Stomach smooth muscle (tissue), 2 donors: ENCODE data around the gene GTF2E1.
"Not testable (repeated sequence)": the region's sequence is repeated elsewhere in the genome, so short reads cannot be mapped to it uniquely, and the experiment has no call there.

Experiments used
- H3K27ac ChIP-seq: one replicate; pipeline ENCODE4 v1.7.0; 2013; ENCODE audit warnings: mild to moderate bottlenecking, low read length, inconsistent platforms
- H3K27me3 ChIP-seq, 2 donors: one replicate each; pipeline ENCODE4 v1.7.0; 2013; ENCODE audit warnings: low read length in 2 of 2; ENCODE audit not compliant: insufficient read depth in 2 of 2, control insufficient read depth in 1 of 2
- H3K36me3 ChIP-seq, 2 donors: one replicate each; pipeline ENCODE4 v1.7.0; 2013; ENCODE audit warnings: low read length in 2 of 2; ENCODE audit not compliant: control insufficient read depth in 2 of 2, insufficient read depth in 2 of 2
- H3K4me1 ChIP-seq: one replicate; pipeline ENCODE4 v1.7.0; 2013; ENCODE audit warnings: low read length; ENCODE audit not compliant: control insufficient read depth, insufficient read depth
- H3K4me3 ChIP-seq, 2 donors: one replicate each; pipeline ENCODE4 v1.7.0; 2013; ENCODE audit warnings: low read length in 2 of 2
- H3K9ac ChIP-seq, 2 donors: one replicate each; pipeline ENCODE4 v1.7.0; 2013; ENCODE audit warnings: low read length in 2 of 2, mild to moderate bottlenecking in 1 of 2
- H3K9me3 ChIP-seq, 2 donors: one replicate each; pipeline ENCODE4 v1.7.0; 2013; ENCODE audit warnings: low read length in 2 of 2; ENCODE audit not compliant: control insufficient read depth in 2 of 2
- donor health status: healthy.
- donor health status: Pancreatic carcinoma.

GTF2E1 gene

DNA sequence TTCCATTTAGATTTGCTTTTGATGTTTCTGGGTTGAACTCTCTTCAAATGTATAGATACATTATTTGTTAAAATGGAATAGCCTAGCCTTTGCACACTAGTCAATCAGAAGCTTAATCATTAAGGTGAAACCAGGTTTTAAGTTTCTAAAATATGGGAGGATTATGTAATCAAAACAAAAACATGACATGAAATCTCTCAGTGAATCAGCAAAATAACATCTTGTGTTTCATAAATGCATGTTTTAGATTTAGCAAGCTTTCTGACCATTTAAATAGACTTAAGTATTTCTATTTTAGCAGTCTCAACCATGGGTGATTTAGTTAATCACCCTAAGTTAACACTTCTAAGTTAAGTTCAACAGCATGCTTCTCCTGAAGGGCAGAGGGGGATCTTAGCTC, 11.3 kb downstream of the GTF2E1 start:
- Histone ChIP-seq H3K27ac (no peak overlapping the region), H3K4me3 (no peak overlapping the region), H3K4me1 (no peaks in the 10 kb centered on the region), H3K9ac (no peak overlapping the region), H3K9me3 (no peaks in the 10 kb centered on the region), H3K36me3 (peaks cover 3% of the 10 kb centered on the region in 2 donors), H3K27me3 (no peaks in the 10 kb centered on the region)

DNA sequence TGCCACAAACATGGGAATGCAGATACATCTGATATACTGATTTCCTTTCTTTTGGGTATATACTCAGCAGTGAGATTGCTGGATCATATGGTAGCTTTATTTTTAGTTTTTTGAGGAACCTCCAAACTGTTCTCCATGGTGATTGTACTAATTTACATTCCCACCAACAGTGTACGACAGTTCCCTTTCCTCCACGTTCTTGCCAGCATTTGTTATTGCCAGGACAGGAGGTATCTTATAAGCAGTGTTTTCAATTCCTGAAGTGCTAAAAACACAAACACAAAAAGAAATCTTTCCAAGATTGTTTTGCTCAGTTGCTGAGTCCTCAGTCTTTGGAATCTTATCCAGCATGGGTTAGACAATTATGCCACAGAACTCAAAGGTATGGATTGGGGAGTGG, 13.5 kb downstream of the GTF2E1 start:
- no peaks in the 10 kb centered on the region for H3K9me3 ChIP-seq
- no peak overlapping the region for H3K27ac ChIP-seq
- no peaks in the 10 kb centered on the region for H3K36me3 ChIP-seq
- no peaks in the 10 kb centered on the region for H3K27me3 ChIP-seq
- H3K4me3 ChIP-seq: no peak overlapping the region
- no peak overlapping the region for H3K9ac ChIP-seq
- no peaks in the 10 kb centered on the region for H3K4me1 ChIP-seq

DNA sequence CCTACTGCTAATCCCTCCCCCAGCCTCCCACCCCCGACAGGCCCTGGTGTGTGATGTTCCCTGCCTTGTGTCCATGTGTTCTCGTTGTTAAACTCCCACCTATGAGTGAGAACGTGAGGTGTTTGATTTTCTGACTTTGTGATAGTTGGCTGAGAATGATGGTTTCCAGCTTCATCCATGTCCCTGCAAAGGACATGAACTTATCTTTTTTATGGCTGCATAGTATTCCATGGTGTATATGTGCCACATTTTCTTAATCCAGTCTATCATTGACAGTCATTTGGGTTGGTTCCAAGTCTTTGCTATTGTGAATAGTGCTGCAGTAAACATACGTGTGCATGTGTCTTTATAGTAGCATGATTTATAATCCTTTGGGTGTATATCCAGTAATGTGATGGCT, 16.0 kb downstream of the GTF2E1 start:
- H3K27ac ChIP-seq: not testable (repeated sequence)

DNA sequence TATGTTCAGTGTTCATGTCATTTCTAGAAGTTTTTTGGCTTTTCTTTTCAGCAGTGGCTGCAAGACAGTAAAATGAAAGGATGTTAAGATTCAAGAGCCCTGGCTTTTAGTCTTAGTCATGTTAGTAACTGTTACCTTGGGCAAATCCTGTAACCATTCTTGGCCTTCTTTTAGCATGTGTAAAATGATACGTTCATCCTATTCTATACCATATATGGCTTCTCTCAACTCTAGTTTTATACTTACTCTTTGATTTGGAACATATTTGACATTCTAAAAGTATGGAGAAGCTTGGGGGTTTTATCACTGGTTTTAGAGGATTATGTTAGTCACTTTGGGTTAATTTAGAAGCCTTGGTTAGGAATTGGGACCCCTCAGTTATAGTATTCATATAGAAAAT, 20.1 kb downstream of the GTF2E1 start:
- Histone ChIP-seq H3K27me3 (no peaks in the 10 kb centered on the region), H3K27ac (no peak overlapping the region), H3K9me3 (no peaks in the 10 kb centered on the region), H3K4me1 (no peaks in the 10 kb centered on the region), H3K4me3 (no peak overlapping the region), H3K9ac (no peak overlapping the region), H3K36me3 (no peaks in the 10 kb centered on the region)

More for the DNA sequence above, 16.0 kb downstream of the GTF2E1 start:
- H3K4me1 ChIP-seq, H3K27me3 ChIP-seq, H3K9me3 ChIP-seq, H3K4me3 ChIP-seq, H3K36me3 ChIP-seq, H3K9ac ChIP-seq: not testable (repeated sequence)

DNA sequence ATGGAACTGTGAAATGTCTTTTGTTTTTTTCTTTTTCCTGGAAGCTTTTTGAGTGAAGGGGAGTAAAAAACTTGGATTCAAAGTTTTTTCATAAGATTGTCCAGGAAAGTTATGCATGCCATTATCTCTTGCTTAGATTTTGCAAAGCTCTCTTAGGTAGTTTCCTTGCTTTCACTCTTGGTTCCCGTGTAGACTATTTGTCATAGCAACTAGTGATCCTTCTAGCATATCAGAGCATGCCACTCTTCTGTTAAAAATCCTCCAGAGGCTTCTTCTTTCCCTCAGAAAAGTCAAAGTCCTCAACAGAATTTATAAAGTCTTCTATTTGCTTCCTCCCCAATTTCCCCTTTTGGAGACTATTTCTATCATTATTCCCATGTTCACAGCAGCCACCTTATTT, 21.1 kb downstream of the GTF2E1 start:
- no peak overlapping the region for H3K9ac ChIP-seq
- no peaks in the 10 kb centered on the region for H3K36me3 ChIP-seq
- no peaks in the 10 kb centered on the region for H3K27me3 ChIP-seq
- H3K4me3 ChIP-seq: no peak overlapping the region
- no peaks in the 10 kb centered on the region for H3K4me1 ChIP-seq
- no peak overlapping the region for H3K27ac ChIP-seq
- H3K9me3 ChIP-seq: no peaks in the 10 kb centered on the region

DNA sequence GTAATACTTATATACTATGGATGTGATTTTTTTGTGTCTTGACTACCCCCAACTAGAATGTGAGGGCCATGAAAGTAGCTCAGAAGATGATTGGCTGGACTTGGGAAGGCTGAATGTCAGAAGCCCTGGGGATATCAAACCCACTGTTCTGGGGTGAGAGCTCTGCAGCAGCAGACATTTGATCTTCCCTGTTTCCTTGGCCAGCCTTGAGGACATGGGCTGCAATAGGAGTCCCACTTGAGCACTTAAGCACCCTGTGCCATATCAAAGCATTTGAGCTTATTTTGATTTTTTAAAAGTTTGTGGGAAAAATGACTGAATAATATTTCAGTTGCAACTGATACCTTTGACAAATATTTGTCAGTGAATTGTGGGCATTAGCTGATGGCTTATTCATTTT, 21.7 kb downstream of the GTF2E1 start:
- H3K9ac ChIP-seq: no peak overlapping the region
- H3K4me1 ChIP-seq: no peaks in the 10 kb centered on the region
- no peak overlapping the region for H3K4me3 ChIP-seq
- H3K27ac ChIP-seq: no peak overlapping the region
- no peaks in the 10 kb centered on the region for H3K27me3 ChIP-seq
- H3K9me3 ChIP-seq: no peaks in the 10 kb centered on the region
- H3K36me3 ChIP-seq: no peaks in the 10 kb centered on the region

DNA sequence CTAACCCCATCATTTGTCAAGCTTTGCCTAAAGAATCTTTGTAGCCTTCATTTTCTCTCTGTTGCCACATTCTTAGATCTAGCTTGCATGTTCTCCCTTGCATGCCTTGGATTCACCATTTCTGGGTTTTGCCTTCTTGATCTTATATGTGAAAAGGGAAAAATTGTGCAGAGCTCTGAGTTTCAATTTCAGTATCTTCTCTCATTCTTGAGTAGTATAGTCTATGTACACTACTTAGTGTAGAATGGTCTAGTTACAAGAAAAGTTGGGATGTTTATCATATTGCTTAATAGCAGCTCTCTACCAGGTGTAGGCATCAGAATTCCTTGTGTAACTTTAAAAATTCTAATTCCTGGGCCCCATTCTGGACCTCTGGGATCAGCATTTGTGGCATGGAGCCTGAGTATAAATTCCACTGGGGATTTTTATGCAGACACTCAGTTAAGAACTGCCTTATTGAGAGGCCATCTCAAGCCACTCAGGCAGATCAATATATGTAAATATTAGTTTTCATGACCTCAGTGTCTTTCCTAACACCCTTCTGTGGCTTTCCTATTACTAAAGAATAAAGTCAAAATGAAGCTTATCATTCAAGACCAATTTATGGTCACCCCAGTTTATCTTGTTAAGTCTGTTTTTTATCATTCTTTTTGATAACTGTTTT, 23.4 kb downstream of the GTF2E1 start:
- Histone ChIP-seq H3K9ac (no peak overlapping the region), H3K27ac (no peak overlapping the region), H3K4me1 (no peaks in the 10 kb centered on the region), H3K36me3 (no peaks in the 10 kb centered on the region), H3K27me3 (no peaks in the 10 kb centered on the region), H3K9me3 (no peaks in the 10 kb centered on the region), H3K4me3 (no peak overlapping the region)

DNA sequence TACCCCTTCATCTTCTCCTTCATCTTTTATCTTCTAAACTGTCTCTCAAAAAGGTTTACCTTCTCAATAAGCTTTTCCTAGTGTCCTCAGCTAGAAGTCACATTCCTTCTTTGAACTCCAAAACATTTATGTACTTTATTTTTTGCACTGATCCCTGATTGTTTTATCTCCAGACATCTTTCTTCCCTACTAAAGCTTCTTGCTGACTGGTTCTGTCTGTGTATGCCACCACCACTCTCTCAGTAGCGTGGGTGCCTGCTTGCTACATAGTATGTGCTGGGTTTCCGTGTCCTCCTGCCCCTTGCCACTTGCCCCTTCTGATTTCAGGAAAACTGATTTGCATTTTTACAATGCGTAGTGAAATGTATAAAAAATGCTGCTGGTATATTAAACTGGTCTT, 24.0 kb downstream of the GTF2E1 start:
- H3K9me3 ChIP-seq: no peaks in the 10 kb centered on the region
- H3K27me3 ChIP-seq: no peaks in the 10 kb centered on the region
- no peaks in the 10 kb centered on the region for H3K4me1 ChIP-seq
- no peak overlapping the region for H3K9ac ChIP-seq
- H3K27ac ChIP-seq: no peak overlapping the region
- H3K4me3 ChIP-seq: no peak overlapping the region
- H3K36me3 ChIP-seq: no peaks in the 10 kb centered on the region

DNA sequence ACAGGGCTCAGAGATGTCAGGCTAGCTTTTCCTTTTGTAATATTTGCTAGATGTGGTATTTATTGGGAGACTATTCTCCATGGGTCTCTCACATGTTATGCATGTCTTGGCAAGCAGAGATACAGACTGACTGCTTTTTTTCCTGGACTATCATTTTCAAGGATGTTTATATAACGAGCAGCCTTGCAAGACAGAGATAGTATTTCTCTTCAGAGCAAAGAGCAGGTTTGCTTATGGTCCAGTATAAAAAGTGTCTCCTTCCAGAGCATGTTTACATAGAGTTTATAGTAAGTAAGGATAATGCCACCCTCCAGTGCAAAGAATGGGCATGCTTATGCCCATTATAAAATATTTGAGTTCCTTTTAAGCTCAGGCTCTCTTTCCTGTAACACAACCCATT, 24.6 kb downstream of the GTF2E1 start:
- Histone ChIP-seq H3K9ac (no peak overlapping the region), H3K4me3 (no peak overlapping the region), H3K9me3 (no peaks in the 10 kb centered on the region), H3K27me3 (no peaks in the 10 kb centered on the region), H3K36me3 (no peaks in the 10 kb centered on the region), H3K4me1 (no peaks in the 10 kb centered on the region), H3K27ac (no peak overlapping the region)

DNA sequence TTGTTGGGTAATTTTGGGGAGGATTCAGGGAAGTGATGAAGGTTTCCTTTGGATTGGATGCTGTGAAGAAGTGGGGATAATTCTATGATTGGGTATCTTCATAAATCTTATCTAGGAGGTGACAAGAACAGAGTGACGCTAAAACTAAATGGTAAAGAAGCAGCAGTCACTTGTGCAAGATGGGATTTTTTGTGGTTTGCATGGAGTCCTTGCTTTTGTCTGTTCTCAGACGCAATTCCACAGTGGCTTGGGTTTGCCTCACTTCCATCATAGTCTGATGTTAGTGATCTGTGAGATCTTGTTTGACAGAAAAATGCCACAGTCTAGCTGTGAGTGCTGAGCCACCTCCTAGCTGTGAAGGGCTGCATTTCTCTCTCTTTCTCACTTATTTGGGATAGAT, 26.9 kb downstream of the GTF2E1 start:
- H3K9me3 ChIP-seq: no peaks in the 10 kb centered on the region
- no peaks in the 10 kb centered on the region for H3K36me3 ChIP-seq
- H3K4me3 ChIP-seq: no peak overlapping the region
- H3K27ac ChIP-seq: no peak overlapping the region
- no peaks in the 10 kb centered on the region for H3K4me1 ChIP-seq
- H3K9ac ChIP-seq: no peak overlapping the region
- no peaks in the 10 kb centered on the region for H3K27me3 ChIP-seq

DNA sequence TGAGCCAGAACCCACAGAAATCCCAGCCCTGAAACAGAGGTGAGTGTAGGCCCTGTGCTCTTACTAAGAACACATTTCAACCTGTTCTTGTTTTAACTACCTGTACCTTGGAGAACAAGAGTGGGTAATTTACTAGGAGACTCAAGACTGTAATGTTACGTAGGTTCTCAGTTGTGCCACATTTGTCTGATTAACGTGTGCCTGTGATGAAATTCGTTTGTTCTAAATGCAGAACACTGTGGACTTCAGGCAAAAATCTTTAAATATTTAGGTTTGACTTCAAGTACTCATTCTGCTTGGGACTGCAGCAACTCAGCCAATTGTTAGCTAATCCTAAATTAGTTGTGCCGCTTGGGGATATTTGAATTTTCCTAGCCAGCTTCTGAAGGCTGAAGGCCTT, 28.3 kb downstream of the GTF2E1 start:
- Histone ChIP-seq H3K36me3 (no peaks in the 10 kb centered on the region), H3K9ac (no peak overlapping the region), H3K27me3 (no peaks in the 10 kb centered on the region), H3K9me3 (no peaks in the 10 kb centered on the region), H3K27ac (no peak overlapping the region), H3K4me1 (no peaks in the 10 kb centered on the region), H3K4me3 (no peak overlapping the region)
